Natural killer cell (primary cell): ENCODE results near the gene UTP15. TPM values are rescaled to one million over a fixed set of nuclear protein-coding genes. Genes with fewer than 3 reads are reported as not detected.

Experiments used
- ATAC-seq, 3 donors: fragments of 150-1000 bp in 2 of 3; fragments of 200-7000 bp in 1 of 3; cut with Tn5 transposase; 1 replicate in 1 of 3; 2 replicates in 2 of 3; pipeline ENCODE4 v1.10.0; 2021; ENCODE audit warnings: mild to moderate bottlenecking in 2 of 3, moderate library complexity in 2 of 3
- DNase-seq, 2 donors: peaks; one replicate each; pipeline versions ENCODE4 v3.0.0 to v3.0.0-alpha.2; 2013 to 2021; ENCODE audit warnings: mixed read lengths in 1 of 2
- H3K27ac ChIP-seq: one replicate; pipeline ENCODE4 v1.5.1; 2013; ENCODE audit warnings: mild to moderate bottlenecking, low read length
- H3K27me3 ChIP-seq: one replicate; pipeline ENCODE4 v1.6.1; 2013; ENCODE audit warnings: low read length; ENCODE audit not compliant: control insufficient read depth, insufficient read depth
- H3K36me3 ChIP-seq: one replicate; pipeline ENCODE4 v1.6.1; 2013; ENCODE audit warnings: low read length; ENCODE audit not compliant: control insufficient read depth, insufficient read depth
- H3K4me1 ChIP-seq: one replicate; pipeline ENCODE4 v1.6.1; 2013; ENCODE audit warnings: low read length; ENCODE audit not compliant: control insufficient read depth, insufficient read depth
- H3K4me3 ChIP-seq: one replicate; pipeline ENCODE4 v1.5.1; 2013; ENCODE audit warnings: low read length
- H3K9me3 ChIP-seq: one replicate; pipeline ENCODE4 v1.6.1; 2013; ENCODE audit warnings: low read length; ENCODE audit not compliant: control insufficient read depth, insufficient read depth
- H3K27ac Mint-ChIP-seq, 2 donors: one replicate each; pipeline ENCODE4 v1.8.0; 2022; ENCODE audit warnings: mild to moderate bottlenecking in 2 of 2, mixed read lengths in 2 of 2, moderate library complexity in 1 of 2
- H3K27me3 Mint-ChIP-seq, 2 donors: one replicate each; pipeline ENCODE4 v1.8.0; 2022; ENCODE audit warnings: low read depth in 2 of 2, mixed read lengths in 2 of 2
- H3K36me3 Mint-ChIP-seq: one replicate; pipeline ENCODE4 v1.8.0; 2022; ENCODE audit warnings: mixed read lengths
- H3K4me1 Mint-ChIP-seq, 2 donors: one replicate each; pipeline ENCODE4 v1.8.0; 2022; ENCODE audit warnings: mixed read lengths in 2 of 2
- H3K4me3 Mint-ChIP-seq: one replicate; pipeline ENCODE4 v1.8.0; 2022; ENCODE audit warnings: mild to moderate bottlenecking, moderate library complexity, mixed read lengths
- H3K9me3 Mint-ChIP-seq, 2 donors: one replicate each; pipeline ENCODE4 v1.8.0; 2022; ENCODE audit warnings: mixed read lengths in 2 of 2
- intact Hi-C: fragments of 100-400 bp; cut with micrococcal nuclease; formaldehyde crosslinking; loops from one replicate; pipeline ENCODE4 v1.14.2; 2022
- total RNA-seq, 4 donors: library from RNA; stranded (reverse); fragments of 120-200 nt in 1 of 4; gene quantifications; one replicate each; pipeline versions ENCODE4 v1.2.3 to v1.2.4, GENCODE V29; 2013 to 2022
- TF ChIP-seq, protein P1 (sequence below): fragments of 200-600 bp; IDR thresholded peaks from one replicate; pipeline ENCODE4 v1.8.0; 2022; ENCODE audit warnings: antibody characterized with exemption

UTP15 gene
- total RNA-seq, 3 donors from 2014 or later (not counting 1 experiment from before 2014, with no cell fraction given) = 33.0 to 46.5 (median 40.9) TPM

DNA sequence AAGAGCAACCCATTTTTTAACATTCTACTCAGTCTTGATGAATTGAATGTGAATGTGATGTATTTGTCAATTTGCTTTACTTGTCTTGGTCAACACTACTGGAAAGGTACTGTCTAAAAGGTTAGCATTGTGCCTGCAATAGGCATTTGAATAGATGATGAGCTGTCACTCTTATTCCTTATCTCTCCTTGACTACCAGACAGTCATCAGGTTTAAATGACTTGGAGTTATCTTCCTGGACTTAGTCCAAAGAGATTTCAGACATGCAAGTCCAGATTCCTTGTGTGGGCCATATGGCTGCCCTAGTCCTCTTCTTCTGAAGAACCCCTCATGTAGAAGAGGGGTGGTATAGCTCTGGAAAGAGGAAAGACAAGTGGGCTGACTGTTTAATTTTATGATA, 65.2 kb downstream of the UTP15 start:
- ATAC-seq (no peak), DNase-seq (no peak)
- H3K27ac ChIP-seq = no peak overlapping the region
- Mint-ChIP-seq H3K4me3 (no peak overlapping the region), H3K27me3 (peaks cover 13 to 16% of the 10 kb centered on the region in 2 donors), H3K27ac (no peak overlapping the region), H3K36me3 (no peaks in the 10 kb centered on the region), H3K9me3 (no peaks in the 10 kb centered on the region), H3K4me1 (no peaks in the 10 kb centered on the region)
- H3K4me3 ChIP-seq = no peak overlapping the region
- no peaks in the 10 kb centered on the region for H3K9me3 ChIP-seq
- no peaks in the 10 kb centered on the region for H3K36me3 ChIP-seq
- peaks cover 6% of the 10 kb centered on the region for H3K27me3 ChIP-seq
- peaks cover 6% of the 10 kb centered on the region for H3K4me1 ChIP-seq
- TF ChIP-seq, protein P1, sequence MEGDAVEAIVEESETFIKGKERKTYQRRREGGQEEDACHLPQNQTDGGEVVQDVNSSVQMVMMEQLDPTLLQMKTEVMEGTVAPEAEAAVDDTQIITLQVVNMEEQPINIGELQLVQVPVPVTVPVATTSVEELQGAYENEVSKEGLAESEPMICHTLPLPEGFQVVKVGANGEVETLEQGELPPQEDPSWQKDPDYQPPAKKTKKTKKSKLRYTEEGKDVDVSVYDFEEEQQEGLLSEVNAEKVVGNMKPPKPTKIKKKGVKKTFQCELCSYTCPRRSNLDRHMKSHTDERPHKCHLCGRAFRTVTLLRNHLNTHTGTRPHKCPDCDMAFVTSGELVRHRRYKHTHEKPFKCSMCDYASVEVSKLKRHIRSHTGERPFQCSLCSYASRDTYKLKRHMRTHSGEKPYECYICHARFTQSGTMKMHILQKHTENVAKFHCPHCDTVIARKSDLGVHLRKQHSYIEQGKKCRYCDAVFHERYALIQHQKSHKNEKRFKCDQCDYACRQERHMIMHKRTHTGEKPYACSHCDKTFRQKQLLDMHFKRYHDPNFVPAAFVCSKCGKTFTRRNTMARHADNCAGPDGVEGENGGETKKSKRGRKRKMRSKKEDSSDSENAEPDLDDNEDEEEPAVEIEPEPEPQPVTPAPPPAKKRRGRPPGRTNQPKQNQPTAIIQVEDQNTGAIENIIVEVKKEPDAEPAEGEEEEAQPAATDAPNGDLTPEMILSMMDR = no peak
- intact Hi-C loops = no loop called here

DNA sequence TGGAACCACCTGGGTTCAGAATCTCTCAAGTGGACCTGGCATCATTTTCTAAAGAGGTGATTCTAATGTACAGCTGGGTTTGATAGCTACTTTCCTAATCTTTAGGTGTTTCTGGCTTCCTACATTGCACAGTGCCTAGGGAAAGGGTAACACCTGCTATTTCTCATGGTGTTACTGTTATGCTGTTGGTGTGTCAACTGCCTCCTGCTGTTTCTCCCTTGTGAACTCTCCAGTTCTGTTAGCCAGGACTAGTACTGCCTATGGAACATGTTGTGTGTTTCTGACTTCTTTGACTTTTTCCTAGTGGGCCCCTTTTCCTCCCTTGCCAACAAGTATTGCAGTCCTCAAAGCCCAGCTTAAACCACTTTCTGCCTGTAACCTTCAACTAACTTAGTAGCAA, 66.0 kb downstream of the UTP15 start:
- no peak overlapping the region for H3K4me3 Mint-ChIP-seq
- Histone ChIP-seq H3K9me3 (no peaks in the 10 kb centered on the region), H3K27ac (no peak overlapping the region), H3K4me3 (no peak overlapping the region), H3K36me3 (no peaks in the 10 kb centered on the region), H3K4me1 (peaks cover 3% of the 10 kb centered on the region), H3K27me3 (peaks cover 5% of the 10 kb centered on the region)
- peaks cover 13 to 16% of the 10 kb centered on the region in 2 donors for H3K27me3 Mint-ChIP-seq
- no peaks in the 10 kb centered on the region for H3K4me1 Mint-ChIP-seq
- H3K36me3 Mint-ChIP-seq = no peaks in the 10 kb centered on the region
- ATAC-seq (no peak), DNase-seq (no peak)
- no peaks in the 10 kb centered on the region for H3K9me3 Mint-ChIP-seq
- no peak overlapping the region for H3K27ac Mint-ChIP-seq
- TF ChIP-seq, protein P1 = no peak
- intact Hi-C loops = no loop called here

Other genes with a start within 250 kb of the UTP15 start
- gene FOXD1, start 117.0 kb upstream of the UTP15 start, total RNA-seq = under 1 TPM; 0.31 to 0.63 (median 0.41) TPM
- gene BTF3, start 67.3 kb upstream of the UTP15 start, total RNA-seq = 100 to 1,000 TPM; 364 to 423 (median 391) TPM
- gene ANKRA2, start 104 bp upstream of the UTP15 start, total RNA-seq = 10 to 100 TPM; 37.4 to 44.4 (median 41.9) TPM
- 1 to 10 TPM; 2.3 to 7.1 (median 5.8) TPM for gene ARHGEF28, start 60.5 kb downstream of the UTP15 start, total RNA-seq